Measurements from ENCODE around the gene CDK5RAP2. TPM values are rescaled to one million over a fixed set of nuclear protein-coding genes. Genes with fewer than 3 reads are reported as not detected.
"Not testable (repeated sequence)": the region's sequence is repeated elsewhere in the genome, so short reads cannot be mapped to it uniquely, and the experiment has no call there.

Gene CDK5RAP2
- polyA plus RNA-seq, 1 experiment: 28.1 TPM

DNA sequence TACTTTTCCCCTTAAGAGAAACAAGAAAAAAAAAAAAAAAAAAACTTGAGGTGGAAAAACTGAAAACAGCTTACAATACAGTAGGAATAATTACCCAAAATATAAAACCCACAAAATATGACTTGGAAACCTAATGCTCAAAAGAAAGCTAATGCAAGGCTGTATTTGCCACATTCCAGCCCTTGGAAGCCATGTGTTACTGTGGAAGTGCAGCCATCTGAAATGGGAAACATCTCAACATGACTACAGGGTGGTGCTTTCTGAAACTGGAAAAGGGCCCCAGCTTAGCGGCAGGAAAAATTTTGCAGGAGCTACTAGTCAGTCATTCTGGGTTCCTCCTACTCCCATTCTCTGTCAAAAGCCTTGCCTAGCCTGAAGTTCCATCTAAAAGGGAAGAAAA, 20.4 kb downstream of the CDK5RAP2 start:
- no peak for DNase-seq (ENCODE audit: low read depth)
- CTCF ChIA-PET: no interaction called here
- no peaks in the 10 kb centered on the region for H3K27me3 ChIP-seq (ENCODE audit: control insufficient read depth, insufficient read depth, low read length)
- H3K36me3 ChIP-seq (ENCODE audit: control insufficient read depth, insufficient read depth, low read length): no peaks in the 10 kb centered on the region
- no peak overlapping the region for H3K4me3 ChIP-seq (ENCODE audit: low read depth, low read length)
- POLR2A ChIA-PET: interaction anchor here (0.7 kb wide), 1 partner anchor 11 kb away, joined by 12 read pairs; no protein-coding TSS in a partner anchor
- TF ChIP-seq, protein P1, sequence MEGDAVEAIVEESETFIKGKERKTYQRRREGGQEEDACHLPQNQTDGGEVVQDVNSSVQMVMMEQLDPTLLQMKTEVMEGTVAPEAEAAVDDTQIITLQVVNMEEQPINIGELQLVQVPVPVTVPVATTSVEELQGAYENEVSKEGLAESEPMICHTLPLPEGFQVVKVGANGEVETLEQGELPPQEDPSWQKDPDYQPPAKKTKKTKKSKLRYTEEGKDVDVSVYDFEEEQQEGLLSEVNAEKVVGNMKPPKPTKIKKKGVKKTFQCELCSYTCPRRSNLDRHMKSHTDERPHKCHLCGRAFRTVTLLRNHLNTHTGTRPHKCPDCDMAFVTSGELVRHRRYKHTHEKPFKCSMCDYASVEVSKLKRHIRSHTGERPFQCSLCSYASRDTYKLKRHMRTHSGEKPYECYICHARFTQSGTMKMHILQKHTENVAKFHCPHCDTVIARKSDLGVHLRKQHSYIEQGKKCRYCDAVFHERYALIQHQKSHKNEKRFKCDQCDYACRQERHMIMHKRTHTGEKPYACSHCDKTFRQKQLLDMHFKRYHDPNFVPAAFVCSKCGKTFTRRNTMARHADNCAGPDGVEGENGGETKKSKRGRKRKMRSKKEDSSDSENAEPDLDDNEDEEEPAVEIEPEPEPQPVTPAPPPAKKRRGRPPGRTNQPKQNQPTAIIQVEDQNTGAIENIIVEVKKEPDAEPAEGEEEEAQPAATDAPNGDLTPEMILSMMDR (IDR thresholded peaks at IDR 0.05; ENCODE audit: insufficient read depth, low read depth, low read length): no peak

DNA sequence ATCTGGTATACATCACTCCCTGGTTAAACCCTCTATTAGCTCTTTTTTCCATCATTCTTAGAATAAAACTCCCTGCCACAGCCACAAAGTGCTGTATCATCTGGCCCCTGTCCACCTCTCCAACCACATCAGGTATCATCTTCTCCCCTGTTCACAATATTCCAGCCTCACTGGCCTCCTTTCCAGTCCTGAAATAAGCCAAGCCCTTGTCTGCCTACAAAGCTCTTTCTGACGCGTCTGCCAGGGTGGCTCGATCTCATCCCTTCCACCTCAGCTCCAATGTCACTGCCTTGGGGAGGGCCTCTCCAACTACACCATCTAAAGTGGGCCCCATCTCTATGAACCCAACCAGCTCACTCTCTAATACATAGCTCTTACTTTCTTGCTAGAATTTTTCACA, 21.5 kb downstream of the CDK5RAP2 start:
- Histone ChIP-seq H3K4me3 (ENCODE audit: low read depth, low read length) (no peak overlapping the region), H3K36me3 (ENCODE audit: control insufficient read depth, insufficient read depth, low read length) (no peaks in the 10 kb centered on the region), H3K27me3 (ENCODE audit: control insufficient read depth, insufficient read depth, low read length) (no peaks in the 10 kb centered on the region)
- ChIA-PET CTCF (no interaction called here), POLR2A (no interaction called here)
- TF ChIP-seq, protein P1 (IDR thresholded peaks at IDR 0.05; ENCODE audit: insufficient read depth, low read depth, low read length): no peak
- no peak for DNase-seq (ENCODE audit: low read depth)

DNA sequence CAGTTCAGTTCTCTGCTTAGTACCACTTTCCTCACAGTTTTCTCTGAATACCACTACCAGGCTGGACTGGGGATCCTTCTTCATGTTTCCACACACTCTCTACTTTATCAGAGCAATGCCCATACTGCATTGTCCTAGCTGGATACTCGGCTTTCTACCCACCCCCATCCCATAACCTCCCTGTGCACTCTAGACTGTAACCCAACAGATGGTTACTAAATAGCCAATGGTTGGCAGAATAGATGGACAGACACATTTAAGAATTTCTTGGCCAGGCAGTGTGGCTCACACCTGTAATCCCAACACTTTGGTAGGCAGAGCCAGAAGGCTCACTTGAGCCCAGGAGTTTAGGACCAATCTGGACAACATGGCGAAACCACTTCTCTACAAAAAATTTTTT, 22.8 kb downstream of the CDK5RAP2 start:
- TF ChIP-seq, protein P1 (IDR thresholded peaks at IDR 0.05; ENCODE audit: insufficient read depth, low read depth, low read length): no peak
- no peaks in the 10 kb centered on the region for H3K27me3 ChIP-seq (ENCODE audit: control insufficient read depth, insufficient read depth, low read length)
- CTCF ChIA-PET: no interaction called here
- no peak overlapping the region for H3K4me3 ChIP-seq (ENCODE audit: low read depth, low read length)
- POLR2A ChIA-PET: no interaction called here
- no peaks in the 10 kb centered on the region for H3K36me3 ChIP-seq (ENCODE audit: control insufficient read depth, insufficient read depth, low read length)
- no peak for DNase-seq (ENCODE audit: low read depth)

DNA sequence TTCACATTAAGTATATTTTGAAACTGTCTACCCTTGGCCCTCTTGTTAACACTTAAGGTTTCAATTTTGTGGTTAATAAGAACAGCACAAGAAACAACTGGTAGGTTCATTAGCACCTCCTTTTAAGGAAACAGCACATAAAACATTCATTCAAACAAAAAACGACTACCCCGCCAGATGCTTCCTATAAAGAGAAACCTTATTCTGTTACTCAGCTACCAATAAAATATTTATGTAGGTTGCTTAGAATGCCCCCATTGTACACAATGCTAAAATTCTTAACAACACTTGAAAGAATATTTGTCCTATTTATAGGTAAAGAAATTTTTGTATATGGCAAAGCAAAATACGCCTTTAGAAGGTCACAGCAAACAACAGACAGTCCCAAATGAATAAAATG, 23.2 kb downstream of the CDK5RAP2 start:
- DNase-seq (ENCODE audit: low read depth): no peak
- Histone ChIP-seq H3K4me3 (ENCODE audit: low read depth, low read length) (no peak overlapping the region), H3K27me3 (ENCODE audit: control insufficient read depth, insufficient read depth, low read length) (no peaks in the 10 kb centered on the region), H3K36me3 (ENCODE audit: control insufficient read depth, insufficient read depth, low read length) (no peaks in the 10 kb centered on the region)
- POLR2A ChIA-PET: no interaction called here
- TF ChIP-seq, protein P1 (IDR thresholded peaks at IDR 0.05; ENCODE audit: insufficient read depth, low read depth, low read length): no peak
- CTCF ChIA-PET: no interaction called here

DNA sequence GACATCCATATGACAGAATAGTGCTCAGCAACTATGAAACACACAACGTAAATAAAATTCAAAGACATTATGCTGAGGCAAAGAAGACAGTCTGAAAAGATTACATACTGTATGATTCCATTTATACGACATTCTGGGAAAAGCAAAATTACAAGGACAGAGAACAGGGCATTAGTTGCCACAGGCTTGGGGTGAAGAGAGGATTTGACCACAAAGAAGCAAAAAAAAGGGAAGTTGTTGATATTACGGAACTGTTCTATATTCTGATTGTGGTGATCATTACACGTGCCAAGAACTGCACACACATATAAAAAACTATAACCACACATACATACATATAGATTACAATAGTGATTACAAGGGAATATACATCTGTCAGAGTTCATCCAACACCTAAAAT, 24.1 kb downstream of the CDK5RAP2 start:
- CTCF ChIA-PET: no interaction called here

DNA sequence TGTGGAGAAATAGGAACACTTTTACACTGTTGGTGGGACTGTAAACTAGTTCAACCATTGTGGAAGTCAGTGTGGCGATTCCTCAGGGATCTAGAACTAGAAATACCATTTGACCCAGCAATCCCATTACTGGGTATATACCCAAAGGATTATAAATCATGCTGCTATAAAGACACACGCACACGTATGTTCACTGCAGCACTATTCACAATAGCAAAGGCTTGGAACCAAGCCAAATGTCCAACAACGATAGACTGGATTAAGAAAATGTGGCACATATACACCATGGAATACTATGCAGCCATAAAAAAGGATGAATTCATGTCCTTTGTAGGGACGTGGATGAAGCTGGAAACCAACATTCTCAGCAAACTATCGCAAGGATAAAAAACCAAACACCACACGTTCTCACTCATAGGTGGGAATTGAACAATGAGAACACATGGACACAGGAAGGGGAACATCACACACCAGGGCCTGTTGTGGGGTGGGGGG, 27.7 kb downstream of the CDK5RAP2 start:
- H3K4me3 ChIP-seq (ENCODE audit: low read depth, low read length); POLR2A ChIA-PET; H3K27me3 ChIP-seq (ENCODE audit: control insufficient read depth, insufficient read depth, low read length); DNase-seq (ENCODE audit: low read depth); H3K36me3 ChIP-seq (ENCODE audit: control insufficient read depth, insufficient read depth, low read length); CTCF ChIA-PET: not testable (repeated sequence)

More for the DNA sequence above, 24.1 kb downstream of the CDK5RAP2 start:
- Histone ChIP-seq H3K36me3 (ENCODE audit: control insufficient read depth, insufficient read depth, low read length) (no peaks in the 10 kb centered on the region), H3K4me3 (ENCODE audit: low read depth, low read length) (no peak overlapping the region), H3K27me3 (ENCODE audit: control insufficient read depth, insufficient read depth, low read length) (no peaks in the 10 kb centered on the region)
- POLR2A ChIA-PET: no interaction called here
- TF ChIP-seq, protein P1 (IDR thresholded peaks at IDR 0.05; ENCODE audit: insufficient read depth, low read depth, low read length): no peak
- no peak for DNase-seq (ENCODE audit: low read depth)

All from BJ (cell line).